ENCODE results near the gene WNT4.
A peak's percentile ranks its signal among the peaks of the same experiment; 100 is the strongest.

WNT4 gene

GRCh38 chr1:22163137-22163536, 20.2 kb upstream of the WNT4 start:
- DNase-seq = no peak

DNA sequence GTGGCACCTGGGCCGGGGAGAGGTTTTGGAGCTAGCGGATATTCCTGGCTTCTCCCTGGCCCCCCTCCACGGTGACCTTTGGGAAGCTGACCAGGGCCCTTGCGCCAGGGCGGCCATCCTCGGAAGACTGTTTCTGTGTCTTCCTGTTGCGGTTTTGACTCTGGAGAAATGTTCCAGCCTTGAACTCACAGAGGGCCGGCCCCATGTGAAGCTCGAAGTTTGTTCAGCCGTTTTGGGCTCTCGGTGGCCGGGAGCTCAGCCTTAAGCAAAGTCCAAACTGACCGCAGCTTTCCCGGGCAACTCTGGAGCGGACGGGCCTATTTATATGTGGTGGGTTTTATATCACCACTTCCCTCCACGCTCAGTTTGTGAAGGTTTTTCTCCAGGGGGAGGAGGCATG, 17.0 kb upstream of the WNT4 start:
- DNase-seq = no peak

DNA sequence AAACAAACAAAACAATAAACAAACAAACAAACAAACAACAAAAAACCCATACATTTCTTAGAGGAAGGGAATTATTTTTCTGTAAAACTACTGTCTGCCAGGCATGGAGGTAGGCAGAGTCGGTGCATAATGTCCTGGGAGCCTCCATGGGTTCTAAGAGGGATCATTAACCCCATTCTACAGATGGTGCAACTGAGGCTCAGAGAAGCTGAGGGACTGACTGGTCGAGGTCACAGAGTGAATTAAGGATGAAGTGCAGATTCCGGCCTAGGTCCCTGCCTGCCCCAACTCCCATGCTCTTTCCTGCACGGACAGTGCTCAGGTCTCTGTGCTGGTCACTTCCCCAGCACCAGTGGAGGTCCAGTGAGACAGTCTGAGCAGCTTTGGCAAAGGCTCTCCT, 15.8 kb upstream of the WNT4 start:
- no peak for DNase-seq

DNA sequence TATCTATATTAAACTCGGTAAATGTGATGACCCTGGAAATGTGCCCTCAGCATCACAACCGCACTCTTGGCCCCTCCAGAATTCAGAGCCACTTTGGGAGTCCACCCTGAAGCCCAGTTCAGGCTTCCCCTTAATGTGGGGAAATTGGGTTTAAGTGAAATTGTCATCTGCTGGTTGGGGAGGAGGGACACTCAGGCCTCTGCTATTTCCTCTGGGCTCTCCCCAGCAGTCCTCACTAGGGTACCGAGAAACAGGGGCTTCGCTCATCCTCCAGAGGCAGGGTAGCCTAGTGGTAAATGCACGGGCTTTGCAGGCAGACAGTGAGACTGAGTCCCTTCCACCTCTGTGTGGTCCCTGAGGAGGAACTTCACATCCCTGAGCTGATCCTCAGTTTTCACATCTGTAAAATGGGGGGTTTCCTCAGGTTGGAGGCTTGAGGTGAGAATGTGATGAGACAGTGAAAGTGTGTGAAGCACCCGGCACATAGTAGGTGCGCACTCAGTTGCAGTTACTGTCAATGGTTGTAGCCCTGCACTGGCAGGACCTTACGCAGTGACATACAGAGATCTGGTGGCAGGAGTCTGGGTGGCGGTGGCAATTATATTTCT, 14.6 kb upstream of the WNT4 start:
- no peak for DNase-seq

DNA sequence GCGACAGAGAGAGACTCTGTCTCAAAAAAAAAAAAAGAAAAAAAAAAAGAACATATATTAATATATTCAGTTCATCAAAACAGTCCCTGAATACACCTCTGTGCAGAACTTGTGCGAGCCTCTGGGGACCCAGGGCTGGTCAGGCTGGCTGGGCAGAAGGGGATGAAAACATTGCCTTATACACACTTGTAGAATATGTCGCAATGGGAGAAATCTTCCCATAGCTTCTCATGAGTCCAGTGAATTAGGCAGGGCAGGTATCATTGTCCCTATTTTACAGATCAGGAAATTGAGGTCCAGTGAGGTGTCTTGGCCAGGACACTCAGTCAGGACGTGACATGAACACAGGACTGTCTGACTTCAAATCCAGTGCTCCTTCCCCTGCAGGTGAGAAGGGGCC, 12.6 kb upstream of the WNT4 start:
- DNase-seq = no peak

- no peak for DNase-seq
Measured at GRCh38 chr1:22154626-22155025, 11.7 kb upstream of the WNT4 start.

DNA sequence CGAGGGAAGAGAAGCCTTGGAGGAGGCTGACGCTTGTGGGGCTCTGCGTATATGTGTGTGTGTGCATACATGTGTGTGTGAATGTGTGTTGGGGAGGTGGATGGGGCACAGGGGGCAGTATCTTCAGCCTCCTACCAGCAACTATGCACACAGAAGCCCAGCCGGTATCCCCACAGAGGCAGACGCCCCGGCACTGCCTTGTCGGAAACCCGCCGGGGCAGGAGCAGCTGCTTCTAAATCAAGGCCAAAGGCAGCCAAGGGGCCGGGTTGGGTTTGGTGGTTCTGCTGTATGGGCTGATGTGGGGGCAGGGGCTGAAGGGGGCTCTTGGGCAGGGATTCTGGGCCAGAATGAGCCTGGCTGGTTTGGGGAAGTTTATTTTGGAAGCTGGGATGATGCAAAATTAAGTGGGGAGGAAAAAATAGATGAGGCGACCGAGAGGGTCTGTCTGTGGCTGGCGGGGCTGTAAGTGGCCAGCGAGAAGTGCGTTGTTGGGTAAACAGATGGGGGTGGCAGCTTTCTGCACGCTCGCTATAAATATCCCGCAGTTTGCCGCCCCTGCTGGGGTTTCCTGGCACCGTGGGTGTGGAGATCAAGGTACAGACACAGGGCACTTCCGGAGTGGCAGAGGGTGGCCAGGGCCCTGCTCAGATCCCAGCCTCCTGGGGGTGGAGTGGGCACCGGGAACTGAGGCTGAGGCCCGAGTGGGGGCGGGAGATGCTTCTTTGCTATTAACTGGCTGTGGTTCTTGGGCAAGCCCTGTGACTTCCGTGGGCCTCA, 11.0 kb upstream of the WNT4 start:
- no peak for DNase-seq

GRCh38 chr1:22150923-22151322, 8.0 kb upstream of the WNT4 start:
- no peak for DNase-seq

- no peak for DNase-seq
Measured at GRCh38 chr1:22142315-22143064, 407 bp downstream of the WNT4 start.

DNA sequence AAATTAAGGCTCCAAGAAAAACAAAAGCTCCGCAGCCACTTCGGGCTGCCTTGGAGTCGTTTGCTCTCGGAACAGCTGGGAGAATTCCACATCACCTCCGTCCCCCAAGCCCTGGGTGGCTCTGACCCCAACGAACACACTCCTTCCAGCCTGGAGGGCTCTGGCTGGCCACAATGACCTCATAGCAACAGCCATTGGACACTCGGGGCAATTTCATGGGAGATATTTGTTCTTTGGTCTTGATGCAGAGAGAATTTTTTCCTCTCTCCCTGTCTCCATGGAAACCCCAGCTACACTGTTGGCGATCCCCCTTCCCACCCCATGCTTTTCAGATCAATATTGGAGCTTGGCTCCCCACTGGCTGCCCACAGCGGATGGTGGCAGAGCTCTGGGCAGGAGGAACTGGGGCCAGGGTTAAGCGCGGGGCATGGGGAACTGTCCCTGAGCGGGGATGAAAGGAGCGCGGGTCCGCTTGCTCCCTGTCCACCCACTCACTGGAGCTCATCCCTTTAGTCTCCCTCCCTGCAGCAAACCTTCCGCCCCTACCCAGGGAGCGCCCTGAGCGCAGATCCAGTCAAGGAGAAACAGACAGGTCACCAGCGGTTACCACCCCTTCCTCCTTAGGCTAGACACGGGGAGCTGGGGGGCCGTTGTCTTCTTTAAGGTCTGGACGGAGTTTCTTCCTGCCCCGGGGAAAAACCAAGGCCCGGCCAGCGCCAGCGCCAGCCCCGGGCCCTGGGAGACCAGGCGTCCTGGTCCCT, 1.2 kb downstream of the WNT4 start:
- no peak for DNase-seq

GRCh38 chr1:22140694-22141093, 2.2 kb downstream of the WNT4 start:
- no peak for DNase-seq

GRCh38 chr1:22139817-22140216, 3.1 kb downstream of the WNT4 start:
- no peak for DNase-seq

GRCh38 chr1:22139066-22139594, 3.8 kb downstream of the WNT4 start:
- DNase-seq = no peak

DNA sequence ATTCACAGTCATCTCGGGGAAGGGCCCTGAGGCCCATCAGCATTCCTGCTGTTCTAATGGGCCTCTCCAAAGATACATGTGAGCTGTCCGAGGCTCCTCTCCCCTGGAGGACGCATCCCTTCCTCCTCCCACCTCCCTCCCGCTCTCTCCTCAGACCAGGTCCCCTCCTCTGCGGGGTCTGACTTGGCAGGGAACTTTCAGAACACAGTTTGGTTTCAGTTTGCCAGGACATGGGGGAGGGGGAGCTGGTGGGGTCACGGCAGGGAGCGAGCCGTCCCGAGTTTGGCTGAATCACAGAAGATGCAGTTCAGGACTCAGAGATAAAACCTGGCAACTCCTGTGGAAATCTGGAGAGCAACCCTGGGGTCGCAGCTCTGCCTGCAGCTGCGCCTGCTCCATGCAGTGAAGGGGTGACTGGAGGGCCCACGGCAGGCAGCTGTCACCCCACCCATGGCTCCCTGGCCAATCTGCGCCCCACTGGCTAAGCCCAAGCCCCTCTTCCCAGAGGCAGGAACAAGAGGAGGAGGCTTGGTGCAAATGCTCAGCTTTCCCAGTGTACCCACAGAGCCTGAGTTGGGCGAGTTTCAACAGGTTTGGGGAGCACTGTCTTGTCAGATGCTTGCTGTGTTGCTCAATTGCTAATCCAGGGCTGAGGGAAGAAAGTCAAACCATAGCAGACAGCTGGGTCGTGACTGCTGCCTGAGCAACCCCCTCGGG, 5.7 kb downstream of the WNT4 start:
- DNase-seq = no peak

DNA sequence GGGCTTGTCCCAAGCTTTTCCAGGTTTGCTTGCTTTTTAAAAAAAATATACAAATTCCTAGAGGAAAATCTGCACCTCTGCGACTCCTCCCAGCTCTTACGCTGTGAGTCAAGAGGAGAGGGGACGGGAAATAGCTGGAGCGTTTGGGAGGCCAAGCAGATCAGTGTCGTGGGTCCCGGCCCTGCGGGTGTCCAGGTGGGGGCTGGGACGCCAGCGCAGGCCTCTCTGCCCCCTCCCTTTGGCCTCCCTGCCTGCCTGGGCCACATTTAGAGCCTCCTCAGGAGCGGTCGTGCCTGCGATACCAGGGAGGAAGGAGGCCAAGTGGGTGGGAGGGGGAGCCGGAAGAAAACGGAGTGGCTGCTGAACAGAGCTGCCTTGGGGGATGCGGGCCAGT, 9.0 kb downstream of the WNT4 start:
- DNase-seq = no peak

DNA sequence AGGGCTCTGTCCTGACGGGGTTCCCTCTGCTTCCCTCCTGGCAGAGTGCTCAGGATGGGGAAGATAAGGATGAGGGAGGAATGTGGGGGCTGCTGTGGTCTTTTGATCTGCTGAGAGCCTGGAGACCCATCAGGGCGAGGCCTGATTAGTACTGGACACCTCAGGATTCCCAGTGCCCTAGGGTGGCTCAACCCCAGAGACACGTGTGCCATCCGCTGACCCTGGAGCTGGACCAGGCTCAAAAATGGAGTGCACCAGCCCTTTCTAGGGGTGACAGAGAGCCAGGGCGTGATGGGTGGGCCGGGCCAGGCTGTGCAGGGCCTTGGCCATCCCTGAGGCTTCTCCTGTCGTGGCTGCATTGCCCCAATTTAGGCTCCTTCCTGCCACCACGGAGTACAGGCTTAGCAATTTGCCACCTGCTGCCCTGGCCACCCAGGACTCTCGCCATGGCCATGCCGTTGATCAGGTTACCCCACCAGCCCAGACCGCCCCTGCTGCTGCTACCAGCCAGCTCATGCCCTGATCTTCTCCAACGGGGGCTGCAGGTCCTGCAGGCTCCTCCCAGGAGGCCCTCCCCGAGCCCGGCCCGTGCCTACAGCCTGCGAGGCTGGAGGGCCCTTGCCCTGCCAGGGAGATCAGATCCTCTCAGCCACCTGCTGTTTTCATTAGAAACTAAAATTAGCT, 9.5 kb downstream of the WNT4 start:
- DNase-seq = no peak

DNA sequence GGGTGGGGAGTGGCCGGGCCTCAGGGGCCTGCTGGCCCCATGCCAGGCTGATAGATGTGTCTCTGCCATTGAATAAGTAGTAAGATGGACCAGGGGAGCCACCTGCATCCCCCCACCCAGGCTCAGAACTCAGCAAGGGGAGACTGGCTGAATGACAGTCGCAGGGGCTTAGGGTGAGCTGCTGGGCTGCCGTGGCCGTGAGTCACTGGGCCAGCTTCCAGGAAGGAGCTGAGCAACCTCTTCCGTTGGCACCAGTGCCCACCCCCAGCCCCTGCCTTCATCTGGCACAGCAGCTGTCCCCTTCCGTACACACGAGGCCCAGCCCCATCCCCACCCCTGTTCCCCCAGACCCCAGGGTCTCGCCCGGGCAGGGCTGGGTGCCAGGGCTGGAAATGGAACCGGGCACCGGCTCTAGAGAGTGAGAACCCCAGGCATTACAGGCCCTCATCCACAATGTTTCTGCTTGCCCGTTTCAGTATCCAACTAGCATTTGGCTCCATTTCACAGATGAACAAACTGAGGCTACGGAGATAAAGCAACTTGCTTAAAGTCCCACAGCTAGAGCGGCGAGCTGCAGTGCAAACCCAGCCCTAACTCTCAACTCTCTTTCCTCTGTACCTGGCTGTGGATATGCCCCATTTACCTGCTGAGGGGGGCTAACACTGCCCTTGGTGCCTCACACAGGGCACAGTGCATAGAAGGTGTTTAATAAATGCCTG, 10.2 kb downstream of the WNT4 start:
- DNase-seq = no peak

DNA sequence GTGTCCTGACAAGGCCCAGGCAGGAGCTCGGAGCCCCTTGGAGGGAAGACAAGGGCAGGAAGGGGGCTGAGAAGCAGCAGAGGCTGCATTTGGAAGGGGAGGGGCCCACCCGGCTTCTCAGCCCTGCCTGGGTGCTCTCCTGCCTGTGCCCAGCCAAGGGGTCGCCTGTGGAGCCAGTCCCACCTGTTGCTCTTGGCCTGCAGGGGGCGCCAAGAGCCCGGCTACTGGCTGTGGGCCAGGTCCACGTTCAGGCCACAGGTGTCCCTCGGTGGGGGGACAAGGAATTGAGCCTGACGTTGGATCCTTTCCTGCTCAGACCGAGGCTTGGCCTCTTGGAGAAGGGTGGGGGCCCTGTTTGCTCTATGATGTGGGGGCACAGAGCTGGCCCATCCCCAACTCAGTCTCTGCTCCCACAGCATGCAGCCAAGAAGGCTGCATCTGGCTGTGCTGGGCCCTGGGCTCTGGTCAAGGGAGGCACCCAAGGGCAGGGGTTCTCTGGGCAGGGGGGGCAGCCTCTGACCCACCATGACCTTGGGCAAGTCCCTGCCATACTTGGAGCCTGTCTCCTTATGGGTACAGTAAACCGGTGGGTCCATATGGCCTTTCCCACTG, 10.9 kb downstream of the WNT4 start:
- peak; percentile 21 to 31 for DNase-seq

DNA sequence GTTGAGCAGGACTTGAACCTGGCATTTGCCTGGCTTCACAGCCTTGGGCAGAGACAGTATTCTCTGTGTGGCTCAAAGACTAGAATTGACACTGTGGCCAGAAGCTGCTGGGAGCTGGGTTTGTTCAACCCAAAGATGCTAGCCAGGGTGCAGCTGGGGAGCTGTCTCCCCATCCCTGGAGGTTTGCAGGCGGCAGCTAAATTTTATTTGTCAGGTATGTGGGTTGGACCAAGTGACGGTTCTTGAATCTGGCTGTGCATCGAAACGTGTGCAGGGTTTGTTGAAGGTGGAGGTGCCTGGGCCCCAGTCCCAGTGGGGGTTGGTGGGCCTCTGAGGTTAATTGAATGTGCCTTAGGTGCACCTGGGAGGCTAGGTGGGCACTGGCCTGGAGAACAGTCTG, 11.8 kb downstream of the WNT4 start:
- no peak for DNase-seq

- no peak for DNase-seq
Measured at GRCh38 chr1:22129501-22130117, 13.3 kb downstream of the WNT4 start.
